MM.1S (cell line): ENCODE results near the gene PBXIP1.
A peak's percentile ranks its signal among the peaks of the same experiment; 100 is the strongest.

Experiments used
- DNase-seq: peaks from one replicate; pipeline ENCODE4 v3.0.0-alpha.2; 2015
- H2AFZ ChIP-seq: fragments of 300-600 bp; sonication (generic); 2 replicates; pipeline ENCODE4 v1.6.0; 2016; ENCODE audit warnings: antibody characterized with exemption, low read length
- H3F3A ChIP-seq: fragments of 300-600 bp; sonication (generic); 2 replicates; pipeline ENCODE4 v1.6.1; 2016; ENCODE audit warnings: mild to moderate bottlenecking, antibody characterized with exemption, low read length, moderate library complexity, mixed read lengths; ENCODE audit not compliant: insufficient read depth
- H3K27ac ChIP-seq: fragments of 300-600 bp; sonication (generic); 2 replicates; pipeline ENCODE4 v1.5.1; 2016; ENCODE audit warnings: mild to moderate bottlenecking, low read length
- H3K27me3 ChIP-seq: fragments of 300-600 bp; sonication (generic); replicated peaks from 2 replicates; pipeline ENCODE4 v1.6.0; 2016; ENCODE audit warnings: low read length; ENCODE audit not compliant: insufficient read depth
- H3K36me3 ChIP-seq: fragments of 300-600 bp; sonication (generic); replicated peaks from 2 replicates; pipeline ENCODE4 v1.6.1; 2016; ENCODE audit warnings: mild to moderate bottlenecking, low read length, mixed read lengths; ENCODE audit not compliant: insufficient read depth
- H3K4me1 ChIP-seq: fragments of 300-600 bp; sonication (generic); 2 replicates; pipeline ENCODE4 v1.6.1; 2016; ENCODE audit warnings: low read length, mixed read lengths
- H3K4me2 ChIP-seq: fragments of 300-600 bp; sonication (generic); 2 replicates; pipeline ENCODE4 v1.6.0; 2016; ENCODE audit warnings: low read depth, low read length
- H3K4me3 ChIP-seq: fragments of 300-600 bp; sonication (generic); 2 replicates; pipeline ENCODE4 v1.5.1; 2016; ENCODE audit warnings: low read length, mixed read lengths
- H3K79me2 ChIP-seq: fragments of 300-600 bp; sonication (generic); 2 replicates; pipeline ENCODE4 v1.6.1; 2016; ENCODE audit warnings: mixed run types, low read length, mixed read lengths
- H3K9ac ChIP-seq: fragments of 300-600 bp; sonication (generic); 2 replicates; pipeline ENCODE4 v1.6.1; 2016; ENCODE audit warnings: low read length, mixed read lengths
- H3K9me2 ChIP-seq: fragments of 300-600 bp; sonication (generic); replicated peaks from 2 replicates; pipeline ENCODE4 v1.6.1; 2016; ENCODE audit warnings: mild to moderate bottlenecking, low read length, mixed read lengths; ENCODE audit not compliant: insufficient read depth
- H3K9me3 ChIP-seq: fragments of 300-600 bp; sonication (generic); replicated peaks from 2 replicates; pipeline ENCODE4 v1.6.1; 2016; ENCODE audit warnings: mild to moderate bottlenecking, low read length, mixed read lengths; ENCODE audit not compliant: insufficient read depth
- H4K20me1 ChIP-seq: fragments of 300-600 bp; sonication (generic); 2 replicates; pipeline ENCODE4 v1.6.1; 2016; ENCODE audit warnings: mild to moderate bottlenecking, low read length, moderate library complexity, mixed read lengths; ENCODE audit not compliant: insufficient read depth
- EZH2 ChIP-seq: fragments of 300-600 bp; sonication (generic); optimal IDR thresholded peaks from 2 replicates; pipeline ENCODE3; 2017; ENCODE audit warnings: low read depth, mild to moderate bottlenecking, antibody characterized with exemption, low read length, mixed read lengths
- EZH2phosphoT487 ChIP-seq: fragments of 300-600 bp; sonication (generic); IDR thresholded peaks from 2 replicates; pipeline ENCODE4 v1.6.1; 2018; ENCODE audit warnings: antibody characterized with exemption, low read length
- TF ChIP-seq, protein P1 (sequence below): fragments of 300-600 bp; sonication (generic); IDR thresholded peaks from 2 replicates; pipeline ENCODE4 v1.5.1; 2016; ENCODE audit warnings: antibody characterized with exemption, low read length, mixed read lengths

Gene PBXIP1

DNA sequence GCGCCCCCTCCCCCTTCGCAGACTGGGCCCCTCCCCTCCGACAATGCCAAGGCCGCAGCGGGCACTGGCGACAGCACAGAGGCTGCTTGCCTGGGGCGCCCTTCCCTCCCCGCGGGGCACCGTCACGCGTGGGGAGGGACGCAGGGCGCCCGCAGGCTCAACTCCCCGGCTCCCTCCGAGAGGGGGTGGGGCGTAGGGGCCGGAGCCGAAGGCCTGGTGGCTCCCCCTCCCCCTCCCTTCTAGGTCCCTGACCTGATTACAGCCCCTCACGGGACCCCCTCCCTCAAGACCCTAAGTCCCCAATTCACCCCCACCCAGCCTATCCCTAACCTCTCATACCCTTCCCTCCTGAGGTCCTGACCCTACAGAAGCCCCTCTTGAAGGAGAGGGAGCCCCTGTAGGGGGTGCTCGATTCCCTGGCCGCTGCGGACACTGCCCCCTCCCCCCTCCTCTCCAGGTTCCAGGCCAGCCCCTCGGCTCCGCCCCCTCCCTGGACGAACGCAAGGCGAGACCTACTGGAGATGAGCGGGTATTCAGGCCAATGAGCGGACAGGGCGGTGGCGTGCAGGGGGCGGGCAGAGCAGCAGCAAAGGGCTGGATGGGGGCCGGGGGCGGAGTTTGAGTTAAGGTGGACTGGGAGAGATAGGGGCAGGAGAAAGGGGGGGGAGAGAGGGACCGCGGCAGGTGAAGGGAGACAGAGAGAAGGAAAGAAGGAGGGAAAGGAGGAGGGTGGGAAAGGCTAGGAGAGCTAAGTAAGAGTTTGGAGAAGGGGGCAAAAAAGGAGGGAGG is 46.0 kb upstream of the PBXIP1 start:
- H4K20me1 ChIP-seq, result no peaks in the 10 kb centered on the region
- H3K27ac ChIP-seq, result peak overlapping the region; percentile 95
- H3K9me2 ChIP-seq, result no peaks in the 10 kb centered on the region
- H3F3A ChIP-seq, result peaks cover 62% of the 10 kb centered on the region
- no peaks in the 10 kb centered on the region for H3K9me3 ChIP-seq
- DNase-seq, result peak; percentile 100
- H3K4me1 ChIP-seq, result peaks cover 24% of the 10 kb centered on the region
- H3K9ac ChIP-seq, result peak overlapping the region; percentile 93
- H3K79me2 ChIP-seq, result peaks cover 43% of the 10 kb centered on the region
- no peaks in the 10 kb centered on the region for H3K36me3 ChIP-seq
- H3K27me3 ChIP-seq, result no peaks in the 10 kb centered on the region
- peak overlapping the region; percentile 78 for H2AFZ ChIP-seq
- peak overlapping the region; percentile 90 for H3K4me2 ChIP-seq
- TF ChIP-seq EZH2phosphoT487, result no peak
- TF ChIP-seq, protein P1, sequence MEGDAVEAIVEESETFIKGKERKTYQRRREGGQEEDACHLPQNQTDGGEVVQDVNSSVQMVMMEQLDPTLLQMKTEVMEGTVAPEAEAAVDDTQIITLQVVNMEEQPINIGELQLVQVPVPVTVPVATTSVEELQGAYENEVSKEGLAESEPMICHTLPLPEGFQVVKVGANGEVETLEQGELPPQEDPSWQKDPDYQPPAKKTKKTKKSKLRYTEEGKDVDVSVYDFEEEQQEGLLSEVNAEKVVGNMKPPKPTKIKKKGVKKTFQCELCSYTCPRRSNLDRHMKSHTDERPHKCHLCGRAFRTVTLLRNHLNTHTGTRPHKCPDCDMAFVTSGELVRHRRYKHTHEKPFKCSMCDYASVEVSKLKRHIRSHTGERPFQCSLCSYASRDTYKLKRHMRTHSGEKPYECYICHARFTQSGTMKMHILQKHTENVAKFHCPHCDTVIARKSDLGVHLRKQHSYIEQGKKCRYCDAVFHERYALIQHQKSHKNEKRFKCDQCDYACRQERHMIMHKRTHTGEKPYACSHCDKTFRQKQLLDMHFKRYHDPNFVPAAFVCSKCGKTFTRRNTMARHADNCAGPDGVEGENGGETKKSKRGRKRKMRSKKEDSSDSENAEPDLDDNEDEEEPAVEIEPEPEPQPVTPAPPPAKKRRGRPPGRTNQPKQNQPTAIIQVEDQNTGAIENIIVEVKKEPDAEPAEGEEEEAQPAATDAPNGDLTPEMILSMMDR, result peak; percentile 70
- peak overlapping the region; percentile 77 for H3K4me3 ChIP-seq

DNA sequence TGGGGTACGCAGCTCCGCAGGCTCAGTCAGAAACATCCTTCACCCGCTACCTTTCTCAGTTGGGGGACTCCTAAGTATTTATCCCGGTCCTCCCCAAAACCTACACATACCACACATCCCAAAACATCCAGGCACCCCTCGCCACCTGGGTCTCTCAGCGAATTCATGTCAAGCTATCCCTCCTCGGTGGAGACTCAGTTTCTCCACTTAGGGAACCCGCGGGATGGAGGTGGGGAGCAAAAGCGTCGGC is 45.5 kb upstream of the PBXIP1 start:
- peak overlapping the region; percentile 95 for H3K27ac ChIP-seq
- peak overlapping the region; percentile 90 for H3K4me2 ChIP-seq
- H3K27me3 ChIP-seq, result no peaks in the 10 kb centered on the region
- no peak for TF ChIP-seq EZH2
- TF ChIP-seq EZH2phosphoT487, result no peak
- TF ChIP-seq, protein P1, result no peak
- H3F3A ChIP-seq, result peaks cover 61% of the 10 kb centered on the region
- H3K9me3 ChIP-seq, result no peaks in the 10 kb centered on the region
- no peaks in the 10 kb centered on the region for H3K36me3 ChIP-seq
- H3K4me1 ChIP-seq, result peaks cover 22% of the 10 kb centered on the region
- H3K4me3 ChIP-seq, result peak overlapping the region; percentile 77
- peak overlapping the region; percentile 93 for H3K9ac ChIP-seq
- peaks cover 38% of the 10 kb centered on the region for H3K79me2 ChIP-seq
- peak overlapping the region; percentile 78 for H2AFZ ChIP-seq
- no peaks in the 10 kb centered on the region for H4K20me1 ChIP-seq
- no peak for DNase-seq
- H3K9me2 ChIP-seq, result no peaks in the 10 kb centered on the region

DNA sequence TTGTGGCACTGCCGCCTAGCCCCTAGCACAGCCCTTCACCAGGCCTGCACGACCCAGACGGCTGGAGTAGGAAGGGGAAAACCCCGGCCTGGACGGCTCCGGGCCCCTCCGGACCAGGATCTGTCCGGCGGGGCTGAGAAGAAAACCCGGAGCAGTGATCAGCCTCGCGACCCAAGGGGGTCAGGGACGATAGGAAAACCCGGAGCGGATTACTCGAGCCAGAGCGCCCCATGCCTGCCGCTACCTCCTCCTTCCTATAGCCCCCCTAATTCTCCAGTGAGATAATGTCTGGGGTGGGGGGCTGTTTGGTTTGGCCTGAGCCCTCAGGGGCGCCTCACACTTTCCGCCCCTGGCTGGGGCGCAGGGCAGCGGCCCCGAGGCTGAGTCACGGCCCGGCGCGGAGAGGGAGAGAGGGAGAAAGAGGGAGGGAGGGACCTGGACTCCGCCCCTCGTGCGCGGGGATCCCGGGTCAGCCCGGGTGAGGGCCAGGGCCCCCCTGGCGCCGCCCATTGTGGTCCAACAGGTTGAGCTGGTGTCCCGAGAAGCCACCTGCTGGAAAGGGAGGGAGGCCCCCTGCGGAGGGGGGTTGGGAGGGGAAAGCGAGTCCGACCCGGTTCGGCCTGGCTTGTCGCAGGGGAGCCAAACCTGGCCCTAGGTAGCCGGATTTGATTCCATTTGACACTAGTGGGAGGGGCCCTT is 45.0 kb upstream of the PBXIP1 start:
- H3K27ac ChIP-seq, result peak overlapping the region; percentile 95
- no peaks in the 10 kb centered on the region for H3K9me2 ChIP-seq
- no peaks in the 10 kb centered on the region for H3K9me3 ChIP-seq
- H3K4me1 ChIP-seq, result peaks cover 18% of the 10 kb centered on the region
- DNase-seq, result peak; percentile 95
- H3K36me3 ChIP-seq, result no peaks in the 10 kb centered on the region
- H3K4me2 ChIP-seq, result peak overlapping the region; percentile 90
- peak overlapping the region; percentile 77 for H3K4me3 ChIP-seq
- no peak for TF ChIP-seq EZH2
- TF ChIP-seq EZH2phosphoT487, result no peak
- TF ChIP-seq, protein P1, result no peak
- peaks cover 33% of the 10 kb centered on the region for H3K79me2 ChIP-seq
- no peaks in the 10 kb centered on the region for H4K20me1 ChIP-seq
- H3F3A ChIP-seq, result peaks cover 61% of the 10 kb centered on the region
- peak overlapping the region; percentile 93 for H3K9ac ChIP-seq
- no peaks in the 10 kb centered on the region for H3K27me3 ChIP-seq
- H2AFZ ChIP-seq, result peak overlapping the region; percentile 78
